Natural killer cell (primary cell): ENCODE data around the gene RBM47. TPM values are rescaled to one million over a fixed set of nuclear protein-coding genes. Genes with fewer than 3 reads are reported as not detected.

Experiments
- ATAC-seq, 3 donors: fragments of 150-1000 bp in 2 of 3; fragments of 200-7000 bp in 1 of 3; cut with Tn5 transposase; 1 replicate in 1 of 3; 2 replicates in 2 of 3; pipeline ENCODE4 v1.10.0; 2021; ENCODE audit warnings: mild to moderate bottlenecking in 2 of 3, moderate library complexity in 2 of 3
- DNase-seq, 2 donors: peaks; one replicate each; pipeline versions ENCODE4 v3.0.0 to v3.0.0-alpha.2; 2013 to 2021; ENCODE audit warnings: mixed read lengths in 1 of 2
- H3K27ac ChIP-seq: one replicate; pipeline ENCODE4 v1.5.1; 2013; ENCODE audit warnings: mild to moderate bottlenecking, low read length
- H3K27me3 ChIP-seq: one replicate; pipeline ENCODE4 v1.6.1; 2013; ENCODE audit warnings: low read length; ENCODE audit not compliant: control insufficient read depth, insufficient read depth
- H3K36me3 ChIP-seq: one replicate; pipeline ENCODE4 v1.6.1; 2013; ENCODE audit warnings: low read length; ENCODE audit not compliant: control insufficient read depth, insufficient read depth
- H3K4me1 ChIP-seq: one replicate; pipeline ENCODE4 v1.6.1; 2013; ENCODE audit warnings: low read length; ENCODE audit not compliant: control insufficient read depth, insufficient read depth
- H3K4me3 ChIP-seq: one replicate; pipeline ENCODE4 v1.5.1; 2013; ENCODE audit warnings: low read length
- H3K9me3 ChIP-seq: one replicate; pipeline ENCODE4 v1.6.1; 2013; ENCODE audit warnings: low read length; ENCODE audit not compliant: control insufficient read depth, insufficient read depth
- H3K27ac Mint-ChIP-seq, 2 donors: one replicate each; pipeline ENCODE4 v1.8.0; 2022; ENCODE audit warnings: mild to moderate bottlenecking in 2 of 2, mixed read lengths in 2 of 2, moderate library complexity in 1 of 2
- H3K27me3 Mint-ChIP-seq, 2 donors: one replicate each; pipeline ENCODE4 v1.8.0; 2022; ENCODE audit warnings: low read depth in 2 of 2, mixed read lengths in 2 of 2
- H3K36me3 Mint-ChIP-seq: one replicate; pipeline ENCODE4 v1.8.0; 2022; ENCODE audit warnings: mixed read lengths
- H3K4me1 Mint-ChIP-seq, 2 donors: one replicate each; pipeline ENCODE4 v1.8.0; 2022; ENCODE audit warnings: mixed read lengths in 2 of 2
- H3K4me3 Mint-ChIP-seq: one replicate; pipeline ENCODE4 v1.8.0; 2022; ENCODE audit warnings: mild to moderate bottlenecking, moderate library complexity, mixed read lengths
- H3K9me3 Mint-ChIP-seq, 2 donors: one replicate each; pipeline ENCODE4 v1.8.0; 2022; ENCODE audit warnings: mixed read lengths in 2 of 2
- WGBS: methylation state at CpG from one replicate; pipeline ENCODE4 v1.1.7; 2013; ENCODE audit warnings: missing lambda C conversion rate; ENCODE audit not compliant: insufficient coverage; 5-methylcytosine and 5-hydroxymethylcytosine counted together
- intact Hi-C: fragments of 100-400 bp; cut with micrococcal nuclease; formaldehyde crosslinking; loops from one replicate; pipeline ENCODE4 v1.14.2; 2022
- total RNA-seq, 4 donors: library from RNA; stranded (reverse); fragments of 120-200 nt in 1 of 4; gene quantifications; one replicate each; pipeline versions ENCODE4 v1.2.3 to v1.2.4, GENCODE V29; 2013 to 2022
- TF ChIP-seq, protein P1 (sequence below): fragments of 200-600 bp; IDR thresholded peaks from one replicate; pipeline ENCODE4 v1.8.0; 2022; ENCODE audit warnings: antibody characterized with exemption

Gene RBM47
- total RNA-seq, 3 donors from 2014 or later (not counting 1 experiment from before 2014, with no cell fraction given), result 2.0 to 7.7 (median 3.9) TPM

DNA sequence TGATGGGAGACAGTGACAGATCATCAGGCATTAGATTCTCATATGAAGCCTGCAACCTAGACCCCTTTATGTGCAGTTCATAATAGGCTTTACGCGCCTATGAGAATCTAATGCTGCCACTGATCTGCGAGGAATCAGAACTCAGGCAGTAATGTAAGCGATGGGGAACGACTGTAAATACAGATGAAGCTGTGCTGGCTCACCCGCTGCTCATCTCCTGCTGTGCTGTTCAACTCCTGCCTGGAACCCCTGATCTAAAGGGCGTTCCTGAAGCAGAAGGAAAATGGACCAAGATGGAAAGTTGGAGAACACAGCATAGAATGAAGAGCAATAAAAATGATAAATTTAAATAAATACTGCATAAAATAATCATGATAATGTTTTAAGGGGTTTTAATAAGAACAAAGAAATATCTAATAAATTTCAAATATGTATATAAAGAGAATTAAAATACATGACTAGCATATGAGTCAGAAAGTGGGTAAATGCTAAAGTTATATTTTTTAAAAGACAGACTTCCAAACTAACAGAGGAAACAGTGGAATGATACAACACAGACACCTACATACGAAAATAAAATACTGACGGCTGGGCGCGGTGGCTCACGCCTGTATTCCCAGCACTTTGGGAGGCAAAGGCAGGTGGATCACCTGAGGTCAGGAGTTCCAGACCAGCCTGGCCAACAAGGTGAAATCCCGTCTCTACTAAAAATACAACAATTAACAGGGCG, 59.2 kb downstream of the RBM47 start:
- H3K27ac ChIP-seq, result no peak overlapping the region
- H3K36me3 ChIP-seq, result no peaks in the 10 kb centered on the region
- 96% methylated on average over 13 of the region's 14 CpGs for WGBS
- H3K27me3 Mint-ChIP-seq, result peaks cover 0 to 3% of the 10 kb centered on the region in 2 donors
- H3K27ac Mint-ChIP-seq, result no peak overlapping the region
- H3K36me3 Mint-ChIP-seq, result no peaks in the 10 kb centered on the region
- ATAC-seq (no peak), DNase-seq (no peak)
- intact Hi-C loops, result no loop called here
- no peak overlapping the region for H3K4me3 ChIP-seq
- H3K9me3 Mint-ChIP-seq, result no peaks in the 10 kb centered on the region
- TF ChIP-seq, protein P1, sequence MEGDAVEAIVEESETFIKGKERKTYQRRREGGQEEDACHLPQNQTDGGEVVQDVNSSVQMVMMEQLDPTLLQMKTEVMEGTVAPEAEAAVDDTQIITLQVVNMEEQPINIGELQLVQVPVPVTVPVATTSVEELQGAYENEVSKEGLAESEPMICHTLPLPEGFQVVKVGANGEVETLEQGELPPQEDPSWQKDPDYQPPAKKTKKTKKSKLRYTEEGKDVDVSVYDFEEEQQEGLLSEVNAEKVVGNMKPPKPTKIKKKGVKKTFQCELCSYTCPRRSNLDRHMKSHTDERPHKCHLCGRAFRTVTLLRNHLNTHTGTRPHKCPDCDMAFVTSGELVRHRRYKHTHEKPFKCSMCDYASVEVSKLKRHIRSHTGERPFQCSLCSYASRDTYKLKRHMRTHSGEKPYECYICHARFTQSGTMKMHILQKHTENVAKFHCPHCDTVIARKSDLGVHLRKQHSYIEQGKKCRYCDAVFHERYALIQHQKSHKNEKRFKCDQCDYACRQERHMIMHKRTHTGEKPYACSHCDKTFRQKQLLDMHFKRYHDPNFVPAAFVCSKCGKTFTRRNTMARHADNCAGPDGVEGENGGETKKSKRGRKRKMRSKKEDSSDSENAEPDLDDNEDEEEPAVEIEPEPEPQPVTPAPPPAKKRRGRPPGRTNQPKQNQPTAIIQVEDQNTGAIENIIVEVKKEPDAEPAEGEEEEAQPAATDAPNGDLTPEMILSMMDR, result no peak
- H3K9me3 ChIP-seq, result no peaks in the 10 kb centered on the region
- no peak overlapping the region for H3K4me3 Mint-ChIP-seq
- peaks cover 0 to 6% of the 10 kb centered on the region in 2 donors for H3K4me1 Mint-ChIP-seq
- no peaks in the 10 kb centered on the region for H3K27me3 ChIP-seq
- H3K4me1 ChIP-seq, result peaks cover under 1% of the 10 kb centered on the region

DNA sequence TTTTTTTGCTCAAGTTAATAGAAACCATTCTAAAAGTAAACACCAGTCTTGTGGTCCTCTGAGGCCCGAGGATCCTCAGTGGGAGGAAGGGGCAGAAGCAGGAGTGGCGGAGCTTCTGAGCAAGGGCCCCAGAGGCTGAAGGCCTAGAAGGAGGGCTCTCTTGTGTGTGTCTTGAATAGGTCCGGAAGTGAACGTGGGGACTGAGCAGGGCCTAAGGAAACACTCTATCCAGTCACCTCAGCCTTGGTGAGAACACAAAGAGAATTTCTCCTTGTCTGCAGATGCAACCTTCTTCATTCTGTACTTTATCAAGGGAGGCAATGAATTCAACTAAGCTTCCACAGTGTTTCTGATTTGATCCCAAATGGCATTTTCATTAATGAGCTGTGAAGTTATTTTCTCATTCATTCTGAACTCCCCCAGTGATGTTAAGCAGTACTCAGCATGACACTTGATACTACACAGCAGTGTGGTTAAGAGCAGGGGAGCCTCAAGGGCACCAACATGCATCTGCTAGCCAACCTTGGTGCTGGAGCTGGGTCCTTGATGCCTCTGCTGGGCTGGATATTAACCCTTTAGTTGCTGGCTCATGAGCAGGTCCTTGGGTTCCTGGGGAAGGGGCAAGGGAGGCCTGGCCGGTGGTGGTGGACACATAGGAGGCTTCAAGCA, 64.7 kb downstream of the RBM47 start:
- intact Hi-C loops, result no loop called here
- DNase-seq (no peak), ATAC-seq (no peak)
- H3K4me1 Mint-ChIP-seq, result peaks cover 0 to 3% of the 10 kb centered on the region in 2 donors
- no peaks in the 10 kb centered on the region for H3K36me3 Mint-ChIP-seq
- no peak overlapping the region for H3K27ac ChIP-seq
- H3K27me3 ChIP-seq, result no peaks in the 10 kb centered on the region
- no peaks in the 10 kb centered on the region for H3K9me3 ChIP-seq
- TF ChIP-seq, protein P1, result no peak
- peak overlapping the region in 1 of 2 donors; percentile 49 for H3K27ac Mint-ChIP-seq
- H3K9me3 Mint-ChIP-seq, result no peaks in the 10 kb centered on the region
- peaks cover 3% of the 10 kb centered on the region for H3K4me1 ChIP-seq
- H3K4me3 Mint-ChIP-seq, result no peak overlapping the region
- H3K4me3 ChIP-seq, result no peak overlapping the region
- H3K27me3 Mint-ChIP-seq, result no peaks in the 10 kb centered on the region
- H3K36me3 ChIP-seq, result no peaks in the 10 kb centered on the region
- WGBS, result 80% methylated on average over 5 of the region's 5 CpGs

DNA sequence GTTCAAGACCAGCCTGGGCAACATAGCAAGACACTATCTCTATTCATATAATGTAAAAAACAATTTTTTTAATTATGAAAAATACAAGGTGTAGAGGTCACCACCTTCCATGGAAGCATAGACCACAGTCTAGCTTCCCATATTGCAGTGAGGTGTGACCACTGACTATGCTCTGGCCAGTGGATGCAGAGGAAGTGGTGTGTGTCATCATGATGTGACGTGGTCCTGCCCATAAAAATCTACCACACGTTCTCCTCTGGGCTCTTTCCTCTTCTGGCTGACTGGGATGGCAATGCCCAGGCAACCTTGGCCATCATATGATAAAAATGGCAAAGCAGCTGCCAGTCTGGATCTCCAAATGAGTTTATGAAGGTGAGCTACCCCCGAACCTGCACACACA, 65.7 kb downstream of the RBM47 start:
- Histone ChIP-seq H3K4me3 (no peak overlapping the region), H3K36me3 (no peaks in the 10 kb centered on the region), H3K9me3 (no peaks in the 10 kb centered on the region), H3K27me3 (no peaks in the 10 kb centered on the region), H3K4me1 (peaks cover 3% of the 10 kb centered on the region), H3K27ac (no peak overlapping the region)
- no peaks in the 10 kb centered on the region for H3K36me3 Mint-ChIP-seq
- peak overlapping the region in 1 of 2 donors; percentile 34 for H3K27ac Mint-ChIP-seq
- no peaks in the 10 kb centered on the region for H3K9me3 Mint-ChIP-seq
- H3K4me1 Mint-ChIP-seq, result peaks cover 0 to 3% of the 10 kb centered on the region in 2 donors
- DNase-seq (no peak), ATAC-seq (peak; percentile 31 to 85 (median 42))
- no peaks in the 10 kb centered on the region for H3K27me3 Mint-ChIP-seq
- no peak overlapping the region for H3K4me3 Mint-ChIP-seq
- intact Hi-C loops, result no loop called here
- TF ChIP-seq, protein P1, result no peak
- WGBS, result 11% methylated on average over 2 of the region's 3 CpGs
